ENCODE data around the gene HNRNPR. TPM values are rescaled to one million over a fixed set of nuclear protein-coding genes. Genes with fewer than 3 reads are reported as not detected.

HNRNPR gene
- total RNA-seq, 1 experiment from 2014 or later = 194 TPM

DNA sequence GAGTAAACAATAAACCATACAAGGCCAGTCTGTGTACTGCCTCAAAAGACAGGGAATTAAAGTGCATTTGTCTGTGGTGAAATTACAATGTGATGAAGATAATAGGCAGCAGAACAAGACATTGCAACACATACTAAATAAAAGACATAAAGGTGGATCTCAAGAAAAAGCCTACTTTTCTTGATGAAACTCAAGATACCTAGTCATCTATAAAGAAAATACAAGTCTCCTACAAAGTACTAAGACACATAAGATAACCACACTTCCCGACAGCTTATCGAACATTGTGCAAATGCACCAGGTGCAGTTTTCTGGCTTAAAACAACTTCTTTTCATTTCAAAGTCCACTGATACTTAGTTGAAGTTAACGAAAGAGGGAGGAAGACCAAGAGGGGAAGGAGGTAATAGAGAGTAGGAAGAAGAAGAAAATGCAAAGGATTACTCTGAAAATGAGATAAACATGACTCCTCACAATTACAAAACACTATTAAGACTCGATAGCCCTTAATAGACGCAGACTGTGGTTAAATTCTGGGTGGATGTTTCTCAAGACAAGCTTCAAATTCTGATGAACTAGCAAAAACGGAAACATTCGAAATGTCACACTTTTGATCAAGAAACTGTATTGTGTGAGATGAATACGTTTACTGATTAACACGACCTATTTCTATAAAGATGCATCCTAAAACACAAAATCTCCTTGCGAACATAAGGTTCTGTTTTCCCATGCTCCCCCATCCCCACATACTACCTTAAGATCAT is 2.0 kb downstream of the HNRNPR start:
- peaks cover 11 to 45% of the 10 kb centered on the region in 2 experiments for H3K4me1 ChIP-seq (ENCODE audit: control insufficient read depth in 1 of 2, insufficient read depth in 2 of 2, low read length in 2 of 2)
- BruUV-seq (replicated peaks) = no TSS peak
- H3K79me2 ChIP-seq (ENCODE audit: insufficient read depth, low read length) = peaks cover 69% of the 10 kb centered on the region
- H3K9ac ChIP-seq (ENCODE audit: low read length) = peak overlapping the region; percentile 85
- H3K4me2 ChIP-seq (ENCODE audit: low read length) = peak overlapping the region; percentile 90
- H3K36me3 ChIP-seq (ENCODE audit: control insufficient read depth in 1 of 2, insufficient read depth in 2 of 2, low read length in 2 of 2) = peaks cover 9 to 28% of the 10 kb centered on the region in 2 experiments
- no peaks in the 10 kb centered on the region for H3K9me2 ChIP-seq (ENCODE audit: insufficient read depth)
- TF ChIP-seq FOSL1 (IDR thresholded peaks at IDR 0.05; ENCODE audit: low read depth) = no peak
- no peak for TF ChIP-seq ELF1 (IDR thresholded peaks at IDR 0.05; ENCODE audit: borderline replicate concordance, low read depth)
- TF ChIP-seq, protein P1, sequence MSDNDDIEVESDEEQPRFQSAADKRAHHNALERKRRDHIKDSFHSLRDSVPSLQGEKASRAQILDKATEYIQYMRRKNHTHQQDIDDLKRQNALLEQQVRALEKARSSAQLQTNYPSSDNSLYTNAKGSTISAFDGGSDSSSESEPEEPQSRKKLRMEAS (IDR thresholded peaks at IDR 0.05) = no peak
- no peak for TF ChIP-seq POLR2AphosphoS5 (IDR thresholded peaks at IDR 0.05; ENCODE audit: low read depth, low read length)
- TF ChIP-seq SRF (IDR thresholded peaks at IDR 0.05; ENCODE audit: low read depth) = no peak
- H2AFZ ChIP-seq (ENCODE audit: low read depth, low read length, poor library complexity, severe bottlenecking) = no peak overlapping the region
- CTCF ChIA-PET = no interaction called here
- no peak for ATAC-seq
- intact Hi-C loops (cut with micrococcal nuclease) = loop anchor here (10.0 kb wide), 1 partner anchor 193 kb away; the partner anchor contains the start of gene E2F2
- H3K27ac ChIP-seq (ENCODE audit: low read depth, low read length) = no peak overlapping the region
- RAD21 ChIA-PET (ENCODE audit: low non-redundant PET in 1 of 2, low total read pairs in 2 of 2, uncharacterized antibody in 2 of 2, unreplicated experiment in 2 of 2) = no interaction called here
- peaks cover 58% of the 10 kb centered on the region for H4K20me1 ChIP-seq (ENCODE audit: insufficient read depth)
- H3K9me3 ChIP-seq (ENCODE audit: control insufficient read depth in 1 of 2, insufficient read depth in 1 of 2, low read depth in 1 of 2, low read length in 2 of 2) = no peaks in the 10 kb centered on the region
- H3K27me3 ChIP-seq (ENCODE audit: insufficient read depth, low read length) = no peaks in the 10 kb centered on the region
- POLR2A ChIA-PET = interaction anchor here (1.3 kb wide), 1 partner anchor 35 kb away, joined by 3 read pairs; no protein-coding TSS in a partner anchor
- no peak for DNase-seq (ENCODE audit: low read depth, low spot score)
- peak overlapping the region; percentile 71 to 76 for H3K4me3 ChIP-seq (replicated peaks in 1 of 2; ENCODE audit: low read depth in 1 of 2, low read length in 2 of 2)

DNA sequence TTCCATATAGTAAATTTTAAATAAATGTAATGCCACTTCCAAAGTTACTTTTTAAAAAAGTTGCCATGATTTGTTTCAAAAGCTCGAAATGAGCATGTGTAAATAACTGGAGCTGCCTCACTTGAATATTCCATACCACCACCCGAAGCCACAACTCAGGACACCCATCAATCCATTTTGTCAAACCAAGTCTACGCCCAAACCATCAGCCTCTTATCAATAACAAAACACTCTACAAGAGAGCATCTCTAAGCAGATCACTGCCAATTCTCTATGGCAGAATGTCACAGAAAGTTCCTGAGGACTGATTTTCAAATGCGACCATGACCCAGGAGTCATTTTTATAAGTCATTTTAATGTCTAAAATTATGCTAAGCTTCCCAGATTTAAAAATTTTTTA is 4.5 kb downstream of the HNRNPR start:
- H4K20me1 ChIP-seq (ENCODE audit: insufficient read depth) = peaks cover 64% of the 10 kb centered on the region
- ChIA-PET POLR2A (interaction anchor here (0.5 kb wide), 1 partner anchor 220 kb away, joined by 3 read pairs; no protein-coding TSS in a partner anchor), RAD21 (ENCODE audit: low non-redundant PET in 1 of 2, low total read pairs in 2 of 2, uncharacterized antibody in 2 of 2, unreplicated experiment in 2 of 2) (interaction anchor here in 1 of 2 experiments (0.7 kb wide), 1 partner anchor 101 kb away, joined by 3 read pairs; no protein-coding TSS in a partner anchor), CTCF (no interaction called here)
- peaks cover 21 to 41% of the 10 kb centered on the region in 2 experiments for H3K36me3 ChIP-seq (ENCODE audit: control insufficient read depth in 1 of 2, insufficient read depth in 2 of 2, low read length in 2 of 2)
- ATAC-seq (no peak), DNase-seq (ENCODE audit: low read depth, low spot score) (no peak)
- BruUV-seq (replicated peaks) = no TSS peak
- peaks cover 9 to 33% of the 10 kb centered on the region in 2 experiments for H3K4me1 ChIP-seq (ENCODE audit: control insufficient read depth in 1 of 2, insufficient read depth in 2 of 2, low read length in 2 of 2)
- peaks cover 93% of the 10 kb centered on the region for H3K79me2 ChIP-seq (ENCODE audit: insufficient read depth, low read length)
- no peaks in the 10 kb centered on the region for H3K9me3 ChIP-seq (ENCODE audit: control insufficient read depth in 1 of 2, insufficient read depth in 1 of 2, low read depth in 1 of 2, low read length in 2 of 2)
- TF ChIP-seq, protein P2, sequence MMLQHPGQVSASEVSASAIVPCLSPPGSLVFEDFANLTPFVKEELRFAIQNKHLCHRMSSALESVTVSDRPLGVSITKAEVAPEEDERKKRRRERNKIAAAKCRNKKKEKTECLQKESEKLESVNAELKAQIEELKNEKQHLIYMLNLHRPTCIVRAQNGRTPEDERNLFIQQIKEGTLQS (IDR thresholded peaks at IDR 0.05) = no peak
- no peak overlapping the region for H2AFZ ChIP-seq (ENCODE audit: low read depth, low read length, poor library complexity, severe bottlenecking)
- no peaks in the 10 kb centered on the region for H3K27me3 ChIP-seq (ENCODE audit: insufficient read depth, low read length)
- no peak overlapping the region for H3K4me3 ChIP-seq (replicated peaks in 1 of 2; ENCODE audit: low read depth in 1 of 2, low read length in 2 of 2)
- H3K27ac ChIP-seq (ENCODE audit: low read depth, low read length) = no peak overlapping the region
- intact Hi-C loops (cut with micrococcal nuclease) = loop anchor here (10.0 kb wide), 1 partner anchor 195 kb away; the partner anchor contains the start of gene E2F2
- H3K9me2 ChIP-seq (ENCODE audit: insufficient read depth) = no peaks in the 10 kb centered on the region
- H3K4me2 ChIP-seq (ENCODE audit: low read length) = no peak overlapping the region
- H3K9ac ChIP-seq (ENCODE audit: low read length) = no peak overlapping the region
